ENCODE measurements around the gene STX10. TPM values are rescaled to one million over a fixed set of nuclear protein-coding genes. Genes with fewer than 3 reads are reported as not detected.

The STX10 gene
- total and polyA plus RNA-seq, 9 of the 15 experiments (the other 6 are each of a cell fraction or from before 2014, with no cell fraction given), result 0.51 to 66.3 (median 31.0) TPM

- TF ChIP-seq, protein P1, sequence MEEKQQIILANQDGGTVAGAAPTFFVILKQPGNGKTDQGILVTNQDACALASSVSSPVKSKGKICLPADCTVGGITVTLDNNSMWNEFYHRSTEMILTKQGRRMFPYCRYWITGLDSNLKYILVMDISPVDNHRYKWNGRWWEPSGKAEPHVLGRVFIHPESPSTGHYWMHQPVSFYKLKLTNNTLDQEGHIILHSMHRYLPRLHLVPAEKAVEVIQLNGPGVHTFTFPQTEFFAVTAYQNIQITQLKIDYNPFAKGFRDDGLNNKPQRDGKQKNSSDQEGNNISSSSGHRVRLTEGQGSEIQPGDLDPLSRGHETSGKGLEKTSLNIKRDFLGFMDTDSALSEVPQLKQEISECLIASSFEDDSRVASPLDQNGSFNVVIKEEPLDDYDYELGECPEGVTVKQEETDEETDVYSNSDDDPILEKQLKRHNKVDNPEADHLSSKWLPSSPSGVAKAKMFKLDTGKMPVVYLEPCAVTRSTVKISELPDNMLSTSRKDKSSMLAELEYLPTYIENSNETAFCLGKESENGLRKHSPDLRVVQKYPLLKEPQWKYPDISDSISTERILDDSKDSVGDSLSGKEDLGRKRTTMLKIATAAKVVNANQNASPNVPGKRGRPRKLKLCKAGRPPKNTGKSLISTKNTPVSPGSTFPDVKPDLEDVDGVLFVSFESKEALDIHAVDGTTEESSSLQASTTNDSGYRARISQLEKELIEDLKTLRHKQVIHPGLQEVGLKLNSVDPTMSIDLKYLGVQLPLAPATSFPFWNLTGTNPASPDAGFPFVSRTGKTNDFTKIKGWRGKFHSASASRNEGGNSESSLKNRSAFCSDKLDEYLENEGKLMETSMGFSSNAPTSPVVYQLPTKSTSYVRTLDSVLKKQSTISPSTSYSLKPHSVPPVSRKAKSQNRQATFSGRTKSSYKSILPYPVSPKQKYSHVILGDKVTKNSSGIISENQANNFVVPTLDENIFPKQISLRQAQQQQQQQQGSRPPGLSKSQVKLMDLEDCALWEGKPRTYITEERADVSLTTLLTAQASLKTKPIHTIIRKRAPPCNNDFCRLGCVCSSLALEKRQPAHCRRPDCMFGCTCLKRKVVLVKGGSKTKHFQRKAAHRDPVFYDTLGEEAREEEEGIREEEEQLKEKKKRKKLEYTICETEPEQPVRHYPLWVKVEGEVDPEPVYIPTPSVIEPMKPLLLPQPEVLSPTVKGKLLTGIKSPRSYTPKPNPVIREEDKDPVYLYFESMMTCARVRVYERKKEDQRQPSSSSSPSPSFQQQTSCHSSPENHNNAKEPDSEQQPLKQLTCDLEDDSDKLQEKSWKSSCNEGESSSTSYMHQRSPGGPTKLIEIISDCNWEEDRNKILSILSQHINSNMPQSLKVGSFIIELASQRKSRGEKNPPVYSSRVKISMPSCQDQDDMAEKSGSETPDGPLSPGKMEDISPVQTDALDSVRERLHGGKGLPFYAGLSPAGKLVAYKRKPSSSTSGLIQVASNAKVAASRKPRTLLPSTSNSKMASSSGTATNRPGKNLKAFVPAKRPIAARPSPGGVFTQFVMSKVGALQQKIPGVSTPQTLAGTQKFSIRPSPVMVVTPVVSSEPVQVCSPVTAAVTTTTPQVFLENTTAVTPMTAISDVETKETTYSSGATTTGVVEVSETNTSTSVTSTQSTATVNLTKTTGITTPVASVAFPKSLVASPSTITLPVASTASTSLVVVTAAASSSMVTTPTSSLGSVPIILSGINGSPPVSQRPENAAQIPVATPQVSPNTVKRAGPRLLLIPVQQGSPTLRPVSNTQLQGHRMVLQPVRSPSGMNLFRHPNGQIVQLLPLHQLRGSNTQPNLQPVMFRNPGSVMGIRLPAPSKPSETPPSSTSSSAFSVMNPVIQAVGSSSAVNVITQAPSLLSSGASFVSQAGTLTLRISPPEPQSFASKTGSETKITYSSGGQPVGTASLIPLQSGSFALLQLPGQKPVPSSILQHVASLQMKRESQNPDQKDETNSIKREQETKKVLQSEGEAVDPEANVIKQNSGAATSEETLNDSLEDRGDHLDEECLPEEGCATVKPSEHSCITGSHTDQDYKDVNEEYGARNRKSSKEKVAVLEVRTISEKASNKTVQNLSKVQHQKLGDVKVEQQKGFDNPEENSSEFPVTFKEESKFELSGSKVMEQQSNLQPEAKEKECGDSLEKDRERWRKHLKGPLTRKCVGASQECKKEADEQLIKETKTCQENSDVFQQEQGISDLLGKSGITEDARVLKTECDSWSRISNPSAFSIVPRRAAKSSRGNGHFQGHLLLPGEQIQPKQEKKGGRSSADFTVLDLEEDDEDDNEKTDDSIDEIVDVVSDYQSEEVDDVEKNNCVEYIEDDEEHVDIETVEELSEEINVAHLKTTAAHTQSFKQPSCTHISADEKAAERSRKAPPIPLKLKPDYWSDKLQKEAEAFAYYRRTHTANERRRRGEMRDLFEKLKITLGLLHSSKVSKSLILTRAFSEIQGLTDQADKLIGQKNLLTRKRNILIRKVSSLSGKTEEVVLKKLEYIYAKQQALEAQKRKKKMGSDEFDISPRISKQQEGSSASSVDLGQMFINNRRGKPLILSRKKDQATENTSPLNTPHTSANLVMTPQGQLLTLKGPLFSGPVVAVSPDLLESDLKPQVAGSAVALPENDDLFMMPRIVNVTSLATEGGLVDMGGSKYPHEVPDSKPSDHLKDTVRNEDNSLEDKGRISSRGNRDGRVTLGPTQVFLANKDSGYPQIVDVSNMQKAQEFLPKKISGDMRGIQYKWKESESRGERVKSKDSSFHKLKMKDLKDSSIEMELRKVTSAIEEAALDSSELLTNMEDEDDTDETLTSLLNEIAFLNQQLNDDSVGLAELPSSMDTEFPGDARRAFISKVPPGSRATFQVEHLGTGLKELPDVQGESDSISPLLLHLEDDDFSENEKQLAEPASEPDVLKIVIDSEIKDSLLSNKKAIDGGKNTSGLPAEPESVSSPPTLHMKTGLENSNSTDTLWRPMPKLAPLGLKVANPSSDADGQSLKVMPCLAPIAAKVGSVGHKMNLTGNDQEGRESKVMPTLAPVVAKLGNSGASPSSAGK (IDR thresholded peaks at IDR 0.05), result peak; percentile 88
- TF ChIP-seq ATF7 (IDR thresholded peaks at IDR 0.05) (no peak), ZNF609 (CRISPR knock-in tag; IDR thresholded peaks at IDR 0.05; ENCODE audit: borderline replicate concordance) (no peak)
Measured at GRCh38 chr19:13095934-13096927, 53.9 kb downstream of the STX10 start (continued).

All from K562 (cell line).